A549 (cell line): ENCODE results near the gene MUC6. TPM values are rescaled to one million over a fixed set of nuclear protein-coding genes. Genes with fewer than 3 reads are reported as not detected.

Source experiments
- ATAC-seq, 2 experiments: fragments of 200-7000 bp in 1 of 2; fragments of >200 bp in 1 of 2; cut with Nextera tagmentation in 1 of 2; cut with Tn5 transposase in 1 of 2; 3 replicates each; pipeline versions ENCODE4 v1.8.0 to v1.9.1; 2018 to 2020; ENCODE audit warnings: mild to moderate bottlenecking in 1 of 2, moderate library complexity in 1 of 2
- CTCF ChIA-PET: fragments of 300-600 bp; sonication (Branson Sonifier 250); formaldehyde crosslinking; extraction: SDS; loops from one replicate; lab custom pipeline; 2021; ENCODE audit warnings: antibody characterized with exemption, inconsistent platforms; lab: Yijun Ruan, JAX
- POLR2A ChIA-PET: fragments of 350-600 bp; formaldehyde crosslinking; extraction: SDS; loops from one replicate; lab custom pipeline; 2021; ENCODE audit warnings: antibody characterized with exemption, inconsistent platforms; lab: Yijun Ruan, JAX
- DNase-seq, 2 experiments: peaks; one replicate each; pipeline versions ENCODE4 v3.0.0 to v3.0.0-alpha.2; 2011 to 2016; ENCODE audit warnings: low read depth in 1 of 2, low spot score in 1 of 2
- FAIRE-seq: peaks from 2 replicates; lab custom pipeline; 2011; peaks lifted over from hg19 to GRCh38; lab: Jason Lieb, UNC
- H3K27ac ChIP-seq, 2 experiments: fragments of >200 bp; sonication (Bioruptor Twin); formaldehyde crosslinking; 3 replicates each; pipeline ENCODE4 v1.5.1; 2016 to 2017
- H3K4me1 ChIP-seq: fragments of >200 bp; sonication (Bioruptor Twin); formaldehyde crosslinking; 3 replicates; pipeline ENCODE4 v1.6.1; 2016
- H3K4me2 ChIP-seq: fragments of >200 bp; sonication (Bioruptor Twin); formaldehyde crosslinking; 3 replicates; pipeline ENCODE4 v1.6.1; 2016
- H3K4me3 ChIP-seq: fragments of >200 bp; sonication (Bioruptor Twin); formaldehyde crosslinking; 3 replicates; pipeline ENCODE4 v1.5.1; 2016
- H3K9me3 ChIP-seq: fragments of >200 bp; sonication (Bioruptor Twin); formaldehyde crosslinking; 3 replicates; pipeline ENCODE4 v1.6.1; 2016
- CBX8 ChIP-seq: fragments of 200-600 bp; sonication (generic); IDR thresholded peaks from 2 replicates; pipeline ENCODE4 v1.6.1; 2016
- CHD2 ChIP-seq: fragments of 150-350 bp; IDR thresholded peaks from 2 replicates; pipeline ENCODE4 v1.6.1; 2014; ENCODE audit warnings: low read length; ENCODE audit not compliant: partially characterized antibody
- CHD4 ChIP-seq: fragments of 200-600 bp; sonication (generic); IDR thresholded peaks from 2 replicates; pipeline ENCODE4 v1.6.1; 2016; ENCODE audit warnings: antibody characterized with exemption, mild to moderate bottlenecking, borderline replicate concordance
- EHMT2 ChIP-seq: fragments of 200-600 bp; sonication (generic); IDR thresholded peaks from 2 replicates; pipeline ENCODE4 v1.6.1; 2016; ENCODE audit warnings: antibody characterized with exemption, low read depth, mild to moderate bottlenecking, moderate library complexity
- EP300 ChIP-seq, 2 experiments: fragments of >200 bp; sonication (Bioruptor Twin); formaldehyde crosslinking; IDR thresholded peaks; 2 replicates in 1 of 2; 3 replicates in 1 of 2; pipeline ENCODE4 v1.6.1; 2016 to 2017
- ESRRA ChIP-seq: fragments of 150-350 bp; IDR thresholded peaks from 2 replicates; pipeline ENCODE4 v1.6.1; 2014; ENCODE audit warnings: mild to moderate bottlenecking, low read length, borderline replicate concordance
- FOXS1 ChIP-seq: fragments of 250-450 bp; sonication (Bioruptor Pico); IDR thresholded peaks from 2 replicates; pipeline ENCODE4 v1.5.0; 2020; ENCODE audit warnings: mild to moderate bottlenecking, moderate library complexity
- GATA3 ChIP-seq: IDR thresholded peaks from 2 replicates; pipeline ENCODE4 v1.6.1; 2012; ENCODE audit warnings: borderline replicate concordance
- HDAC2 ChIP-seq: fragments of 200-600 bp; sonication (generic); IDR thresholded peaks from 2 replicates; pipeline ENCODE4 v1.6.1; 2016
- JUN ChIP-seq, 2 experiments: fragments of >200 bp; sonication (Bioruptor Twin); formaldehyde crosslinking; IDR thresholded peaks; 2 replicates in 1 of 2; 3 replicates in 1 of 2; pipeline ENCODE4 v1.6.1; 2016 to 2017
- JUNB ChIP-seq: fragments of >200 bp; sonication (Bioruptor Twin); formaldehyde crosslinking; IDR thresholded peaks from 2 replicates; pipeline ENCODE4 v1.6.1; 2016
- KDM1A ChIP-seq: fragments of 200-600 bp; sonication (generic); IDR thresholded peaks from 2 replicates; pipeline ENCODE4 v1.6.1; 2016; ENCODE audit warnings: low read depth, mild to moderate bottlenecking
- KDM5A ChIP-seq: fragments of 200-600 bp; sonication (generic); IDR thresholded peaks from 2 replicates; pipeline ENCODE4 v1.6.1; 2016; ENCODE audit warnings: antibody characterized with exemption, mild to moderate bottlenecking
- MAZ ChIP-seq: fragments of 150-350 bp; IDR thresholded peaks from 2 replicates; pipeline ENCODE4 v1.6.1; 2014; ENCODE audit warnings: antibody characterized with exemption, low read depth, low read length, borderline replicate concordance
- PHF8 ChIP-seq: fragments of 200-600 bp; sonication (generic); IDR thresholded peaks from 2 replicates; pipeline ENCODE4 v1.6.1; 2016; ENCODE audit warnings: low read depth, mild to moderate bottlenecking, antibody characterized with exemption, moderate library complexity, borderline replicate concordance
- POLR2A ChIP-seq: IDR thresholded peaks from 2 replicates; pipeline ENCODE4 v1.6.1; 2012; ENCODE audit warnings: mild to moderate bottlenecking, low read length
- POLR2AphosphoS2 ChIP-seq: conservative IDR thresholded peaks from 2 replicates; pipeline ENCODE4 v1.6.1; 2012; ENCODE audit warnings: low read length, improper control_type of control experiment, inconsistent platforms
- RAD21 ChIP-seq, 2 experiments: fragments of >200 bp in 1 of 2; sonication (Bioruptor Twin) in 1 of 2; formaldehyde crosslinking in 1 of 2; IDR thresholded peaks in 1 of 2; conservative IDR thresholded peaks in 1 of 2; 2 replicates in 1 of 2; 3 replicates in 1 of 2; pipeline ENCODE4 v1.6.1; 2012 to 2018; ENCODE audit warnings: inconsistent platforms in 1 of 2
- RARB ChIP-seq: fragments of 250-450 bp; sonication (Bioruptor Pico); IDR thresholded peaks from 2 replicates; pipeline ENCODE4 v1.8.0; 2021; ENCODE audit warnings: mild to moderate bottlenecking, moderate library complexity
- RCOR1 ChIP-seq: fragments of 150-350 bp; IDR thresholded peaks from 2 replicates; pipeline ENCODE4 v1.6.1; 2014; ENCODE audit warnings: antibody characterized with exemption, low read length, low read depth
- RFX5 ChIP-seq: fragments of 450-650 bp; IDR thresholded peaks from 2 replicates; pipeline ENCODE4 v1.7.1; 2014; ENCODE audit warnings: antibody characterized with exemption, mild to moderate bottlenecking, moderate library complexity
- RNF2 ChIP-seq: fragments of 200-600 bp; sonication (generic); IDR thresholded peaks from 2 replicates; pipeline ENCODE4 v1.6.1; 2016; ENCODE audit warnings: low read depth, mild to moderate bottlenecking, antibody characterized with exemption, moderate library complexity, borderline replicate concordance
- SMC3 ChIP-seq: fragments of >200 bp; sonication (Bioruptor Twin); formaldehyde crosslinking; IDR thresholded peaks from 3 replicates; pipeline ENCODE4 v1.6.1; 2018; ENCODE audit warnings: inconsistent platforms
- TFCP2L1 ChIP-seq: fragments of 250-450 bp; sonication (Bioruptor Pico); IDR thresholded peaks from 2 replicates; pipeline ENCODE4 v1.5.0; 2021; ENCODE audit warnings: mild to moderate bottlenecking
- TP53 ChIP-seq: fragments of 250-450 bp; sonication (Bioruptor Pico); IDR thresholded peaks from 2 replicates; pipeline ENCODE4 v1.5.0; 2021; ENCODE audit warnings: mild to moderate bottlenecking, moderate library complexity
- ZC3H11A ChIP-seq: fragments of 450-650 bp; IDR thresholded peaks from 2 replicates; pipeline ENCODE4 v1.6.1; 2014; ENCODE audit warnings: antibody characterized with exemption, mild to moderate bottlenecking
- ZNF302 ChIP-seq: fragments of 250-450 bp; sonication (Bioruptor Pico); IDR thresholded peaks from 2 replicates; pipeline ENCODE4 v1.9.0; 2021; ENCODE audit warnings: inconsistent platforms, mild to moderate bottlenecking, moderate library complexity
- ZSCAN20 ChIP-seq: fragments of 250-450 bp; sonication (Bioruptor Pico); IDR thresholded peaks from 2 replicates; pipeline ENCODE4 v1.8.0; 2022; ENCODE audit warnings: mild to moderate bottlenecking, moderate library complexity
- WGBS: methylation state at CpG from one replicate; pipeline ENCODE4 v1.1.6; 2017; ENCODE audit errors: missing lambda C conversion rate; 5-methylcytosine and 5-hydroxymethylcytosine counted together
- polyA plus RNA-seq, 4 experiments: library from polyadenylated mRNA; depleted of rRNA in 3 of 4; stranded (reverse); fragments of >200 nt; fragmentation: RNase III in 1 of 4; extraction: RNeasy Plus Mini Kit Qiagen cat#74134 plus additional on column Dnase treatment in 1 of 4; gene quantifications; 2 replicates in 3 of 4; 3 replicates in 1 of 4; pipeline ENCODE4 v1.2.3, GENCODE V29; 2011 to 2017
- TF ChIP-seq, protein P1 (sequence below): IDR thresholded peaks from 2 replicates; pipeline ENCODE4 v1.6.1; 2012
- TF ChIP-seq, protein P2 (sequence below): fragments of 150-350 bp; IDR thresholded peaks from 2 replicates; pipeline ENCODE4 v1.6.1; 2014; ENCODE audit warnings: low read depth, mild to moderate bottlenecking, low read length
- TF ChIP-seq, protein P3 (sequence below): fragments of 200-600 bp; sonication (generic); IDR thresholded peaks from 2 replicates; pipeline ENCODE4 v1.6.1; 2016; ENCODE audit warnings: antibody characterized with exemption, mild to moderate bottlenecking, moderate library complexity
- TF ChIP-seq, protein P4 (sequence below): IDR thresholded peaks from 2 replicates; pipeline ENCODE4 v1.6.1; 2012
- TF ChIP-seq, protein P5 (sequence below): fragments of >200 bp; sonication (Bioruptor Twin); formaldehyde crosslinking; IDR thresholded peaks from 3 replicates; pipeline ENCODE4 v1.6.1; 2016
- TF ChIP-seq, protein P6 (sequence below): fragments of 450-650 bp; IDR thresholded peaks from 2 replicates; pipeline ENCODE4 v1.6.1; 2014; ENCODE audit warnings: antibody characterized with exemption
- TF ChIP-seq, protein P7 (sequence below): fragments of >200 bp; sonication (Bioruptor Twin); formaldehyde crosslinking; IDR thresholded peaks from 2 replicates; pipeline ENCODE4 v1.6.1; 2016

Gene MUC6
- polyA plus RNA-seq, 2 of the 4 experiments (the other 2 are of a cell fraction): not detected

DNA sequence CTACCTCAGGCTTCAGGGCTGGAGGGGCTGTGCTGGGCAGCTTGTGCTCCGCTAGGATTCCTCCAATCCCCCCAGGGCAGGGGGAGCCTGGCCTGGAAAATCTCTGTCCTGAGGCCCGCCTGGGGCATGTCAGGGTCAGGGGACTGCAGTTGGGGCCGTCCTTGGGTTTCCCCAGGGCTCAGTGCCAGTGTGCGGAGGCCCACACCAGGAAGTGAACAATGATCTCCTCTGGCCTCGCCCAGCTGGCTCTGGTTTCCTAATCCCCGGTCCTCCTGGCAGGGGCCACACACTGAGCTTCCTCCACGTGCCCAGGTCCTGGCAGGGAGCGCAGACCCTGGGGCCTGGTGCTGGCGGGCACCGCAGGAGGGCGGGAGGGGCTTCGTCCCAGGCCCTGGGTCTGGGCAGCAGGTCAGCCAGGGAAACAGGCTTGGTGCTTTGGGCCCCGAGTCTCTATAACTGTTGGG is 36.8 kb upstream of the MUC6 start:
- H3K4me2 ChIP-seq: peak overlapping the region; percentile 49
- peak; percentile 52 to 79; a peak in 5 of 6 replicates for ATAC-seq
- DNase-seq: peak; percentile 53 to 83
- no peak for FAIRE-seq
- ChIA-PET CTCF (interaction anchor here (0.8 kb wide), 1 partner anchor 443 kb away, joined by 3 read pairs; no protein-coding TSS in a partner anchor), POLR2A (interaction anchor here (0.6 kb wide), 1 partner anchor 216 kb away, joined by 5 read pairs; no protein-coding TSS in a partner anchor)
- H3K9me3 ChIP-seq: no peaks in the 10 kb centered on the region
- peaks cover 36% of the 10 kb centered on the region for H3K4me1 ChIP-seq
- WGBS: 18% methylated on average over 5 of the region's 13 CpGs
- H3K4me3 ChIP-seq: no peak overlapping the region
- H3K27ac ChIP-seq: peak overlapping the region; percentile 76 to 92
- TF ChIP-seq, protein P1, sequence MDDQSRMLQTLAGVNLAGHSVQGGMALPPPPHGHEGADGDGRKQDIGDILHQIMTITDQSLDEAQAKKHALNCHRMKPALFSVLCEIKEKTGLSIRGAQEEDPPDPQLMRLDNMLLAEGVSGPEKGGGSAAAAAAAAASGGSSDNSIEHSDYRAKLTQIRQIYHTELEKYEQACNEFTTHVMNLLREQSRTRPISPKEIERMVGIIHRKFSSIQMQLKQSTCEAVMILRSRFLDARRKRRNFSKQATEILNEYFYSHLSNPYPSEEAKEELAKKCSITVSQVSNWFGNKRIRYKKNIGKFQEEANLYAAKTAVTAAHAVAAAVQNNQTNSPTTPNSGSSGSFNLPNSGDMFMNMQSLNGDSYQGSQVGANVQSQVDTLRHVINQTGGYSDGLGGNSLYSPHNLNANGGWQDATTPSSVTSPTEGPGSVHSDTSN: no peak
- TF ChIP-seq HDAC2 (no peak), FOXS1 (CRISPR knock-in tag) (no peak), EP300 (IDR thresholded peaks at IDR 0.05) (peak; percentile 29 to 64; a peak in 3 of 5 replicates), ZNF302 (CRISPR knock-in tag) (no peak), MAZ (no peak), CHD2 (no peak), POLR2AphosphoS2 (no peak), RAD21 (conservative IDR thresholded peaks at IDR 0.05 in 1 of 2, IDR thresholded peaks at IDR 0.05 in 1 of 2) (no peak), JUN (IDR thresholded peaks at IDR 0.05) (peak in 1 of 2 experiments; percentile 72; a peak in 2 of 5 replicates), TP53 (CRISPR knock-in tag) (no peak), ZSCAN20 (CRISPR knock-in tag) (peak; percentile 83; the same call in 1 of the 2 replicates), TFCP2L1 (CRISPR knock-in tag) (0 out of 2 replicates have a peak, but pooled peaks have one; percentile 42), KDM5A (no peak), SMC3 (no peak), POLR2A (no peak), JUNB (no peak), RCOR1 (no peak), GATA3 (peak; percentile 28; the same call in 1 of the 2 replicates), RNF2 (no peak), RFX5 (no peak), ZC3H11A (no peak), RARB (no peak), PHF8 (no peak), CHD4 (no peak), KDM1A (no peak), ESRRA (no peak), CBX8 (no peak), EHMT2 (no peak)
- TF ChIP-seq, protein P2, sequence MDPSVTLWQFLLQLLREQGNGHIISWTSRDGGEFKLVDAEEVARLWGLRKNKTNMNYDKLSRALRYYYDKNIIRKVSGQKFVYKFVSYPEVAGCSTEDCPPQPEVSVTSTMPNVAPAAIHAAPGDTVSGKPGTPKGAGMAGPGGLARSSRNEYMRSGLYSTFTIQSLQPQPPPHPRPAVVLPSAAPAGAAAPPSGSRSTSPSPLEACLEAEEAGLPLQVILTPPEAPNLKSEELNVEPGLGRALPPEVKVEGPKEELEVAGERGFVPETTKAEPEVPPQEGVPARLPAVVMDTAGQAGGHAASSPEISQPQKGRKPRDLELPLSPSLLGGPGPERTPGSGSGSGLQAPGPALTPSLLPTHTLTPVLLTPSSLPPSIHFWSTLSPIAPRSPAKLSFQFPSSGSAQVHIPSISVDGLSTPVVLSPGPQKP: no peak
- TF ChIP-seq, protein P3, sequence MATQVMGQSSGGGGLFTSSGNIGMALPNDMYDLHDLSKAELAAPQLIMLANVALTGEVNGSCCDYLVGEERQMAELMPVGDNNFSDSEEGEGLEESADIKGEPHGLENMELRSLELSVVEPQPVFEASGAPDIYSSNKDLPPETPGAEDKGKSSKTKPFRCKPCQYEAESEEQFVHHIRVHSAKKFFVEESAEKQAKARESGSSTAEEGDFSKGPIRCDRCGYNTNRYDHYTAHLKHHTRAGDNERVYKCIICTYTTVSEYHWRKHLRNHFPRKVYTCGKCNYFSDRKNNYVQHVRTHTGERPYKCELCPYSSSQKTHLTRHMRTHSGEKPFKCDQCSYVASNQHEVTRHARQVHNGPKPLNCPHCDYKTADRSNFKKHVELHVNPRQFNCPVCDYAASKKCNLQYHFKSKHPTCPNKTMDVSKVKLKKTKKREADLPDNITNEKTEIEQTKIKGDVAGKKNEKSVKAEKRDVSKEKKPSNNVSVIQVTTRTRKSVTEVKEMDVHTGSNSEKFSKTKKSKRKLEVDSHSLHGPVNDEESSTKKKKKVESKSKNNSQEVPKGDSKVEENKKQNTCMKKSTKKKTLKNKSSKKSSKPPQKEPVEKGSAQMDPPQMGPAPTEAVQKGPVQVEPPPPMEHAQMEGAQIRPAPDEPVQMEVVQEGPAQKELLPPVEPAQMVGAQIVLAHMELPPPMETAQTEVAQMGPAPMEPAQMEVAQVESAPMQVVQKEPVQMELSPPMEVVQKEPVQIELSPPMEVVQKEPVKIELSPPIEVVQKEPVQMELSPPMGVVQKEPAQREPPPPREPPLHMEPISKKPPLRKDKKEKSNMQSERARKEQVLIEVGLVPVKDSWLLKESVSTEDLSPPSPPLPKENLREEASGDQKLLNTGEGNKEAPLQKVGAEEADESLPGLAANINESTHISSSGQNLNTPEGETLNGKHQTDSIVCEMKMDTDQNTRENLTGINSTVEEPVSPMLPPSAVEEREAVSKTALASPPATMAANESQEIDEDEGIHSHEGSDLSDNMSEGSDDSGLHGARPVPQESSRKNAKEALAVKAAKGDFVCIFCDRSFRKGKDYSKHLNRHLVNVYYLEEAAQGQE: no peak
- TF ChIP-seq, protein P4, sequence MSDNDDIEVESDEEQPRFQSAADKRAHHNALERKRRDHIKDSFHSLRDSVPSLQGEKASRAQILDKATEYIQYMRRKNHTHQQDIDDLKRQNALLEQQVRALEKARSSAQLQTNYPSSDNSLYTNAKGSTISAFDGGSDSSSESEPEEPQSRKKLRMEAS: peak; percentile 94
- TF ChIP-seq, protein P5, sequence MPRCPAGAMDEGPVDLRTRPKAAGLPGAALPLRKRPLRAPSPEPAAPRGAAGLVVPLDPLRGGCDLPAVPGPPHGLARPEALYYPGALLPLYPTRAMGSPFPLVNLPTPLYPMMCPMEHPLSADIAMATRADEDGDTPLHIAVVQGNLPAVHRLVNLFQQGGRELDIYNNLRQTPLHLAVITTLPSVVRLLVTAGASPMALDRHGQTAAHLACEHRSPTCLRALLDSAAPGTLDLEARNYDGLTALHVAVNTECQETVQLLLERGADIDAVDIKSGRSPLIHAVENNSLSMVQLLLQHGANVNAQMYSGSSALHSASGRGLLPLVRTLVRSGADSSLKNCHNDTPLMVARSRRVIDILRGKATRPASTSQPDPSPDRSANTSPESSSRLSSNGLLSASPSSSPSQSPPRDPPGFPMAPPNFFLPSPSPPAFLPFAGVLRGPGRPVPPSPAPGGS: no peak
- TF ChIP-seq, protein P6, sequence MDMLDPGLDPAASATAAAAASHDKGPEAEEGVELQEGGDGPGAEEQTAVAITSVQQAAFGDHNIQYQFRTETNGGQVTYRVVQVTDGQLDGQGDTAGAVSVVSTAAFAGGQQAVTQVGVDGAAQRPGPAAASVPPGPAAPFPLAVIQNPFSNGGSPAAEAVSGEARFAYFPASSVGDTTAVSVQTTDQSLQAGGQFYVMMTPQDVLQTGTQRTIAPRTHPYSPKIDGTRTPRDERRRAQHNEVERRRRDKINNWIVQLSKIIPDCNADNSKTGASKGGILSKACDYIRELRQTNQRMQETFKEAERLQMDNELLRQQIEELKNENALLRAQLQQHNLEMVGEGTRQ: peak; percentile 58
- TF ChIP-seq, protein P7, sequence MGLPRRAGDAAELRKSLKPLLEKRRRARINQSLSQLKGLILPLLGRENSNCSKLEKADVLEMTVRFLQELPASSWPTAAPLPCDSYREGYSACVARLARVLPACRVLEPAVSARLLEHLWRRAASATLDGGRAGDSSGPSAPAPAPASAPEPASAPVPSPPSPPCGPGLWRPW: no peak
